H9 (cell line): ENCODE data around the gene RHBDD3. TPM values are rescaled to one million over a fixed set of nuclear protein-coding genes. Genes with fewer than 3 reads are reported as not detected.

Experiments
- DNase-seq: peaks from one replicate; pipeline ENCODE4 v3.0.0-alpha.2; 2017
- H2AFZ ChIP-seq: one replicate; pipeline ENCODE4 v1.6.1; 2013; ENCODE audit warnings: mild to moderate bottlenecking, low read length, control low read depth, moderate library complexity
- H2AK5ac ChIP-seq: 2 replicates; pipeline ENCODE4 v1.6.1; 2013; ENCODE audit warnings: low read length, control low read depth, mixed read lengths; ENCODE audit not compliant: insufficient read length
- H2BK120ac ChIP-seq: one replicate; pipeline ENCODE4 v1.6.1; 2013; ENCODE audit warnings: low read depth, mild to moderate bottlenecking, low read length, control low read depth, inconsistent platforms; ENCODE audit not compliant: poor library complexity, severe bottlenecking
- H2BK12ac ChIP-seq: 2 replicates; pipeline ENCODE4 v1.6.1; 2013; ENCODE audit warnings: low read length, control low read depth, mixed read lengths, low read depth; ENCODE audit not compliant: insufficient read length
- H2BK15ac ChIP-seq: 2 replicates; pipeline ENCODE4 v1.6.1; 2013; ENCODE audit warnings: low read depth, low read length, control low read depth
- H2BK20ac ChIP-seq: one replicate; pipeline ENCODE4 v1.6.1; 2013; ENCODE audit warnings: low read depth, mild to moderate bottlenecking, low read length, control low read depth, inconsistent platforms; ENCODE audit not compliant: poor library complexity, severe bottlenecking
- H2BK5ac ChIP-seq: 2 replicates; pipeline ENCODE4 v1.6.1; 2013; ENCODE audit warnings: low read length, control low read depth, mixed read lengths; ENCODE audit not compliant: insufficient read length
- H3K14ac ChIP-seq: 2 replicates; pipeline ENCODE4 v1.6.1; 2013; ENCODE audit warnings: low read length, control low read depth; ENCODE audit not compliant: insufficient read depth
- H3K18ac ChIP-seq: 2 replicates; pipeline ENCODE4 v1.6.1; 2013; ENCODE audit warnings: low read depth, mild to moderate bottlenecking, mixed read lengths, low read length, control low read depth; ENCODE audit not compliant: insufficient read length
- H3K23ac ChIP-seq: 2 replicates; pipeline ENCODE4 v1.6.1; 2013; ENCODE audit warnings: low read length, control low read depth, mixed read lengths, low read depth; ENCODE audit not compliant: insufficient read length
- H3K23me2 ChIP-seq: 2 replicates; pipeline ENCODE4 v1.6.1; 2013; ENCODE audit warnings: low read depth, mild to moderate bottlenecking, mixed read lengths, low read length, control low read depth; ENCODE audit not compliant: insufficient read length, poor library complexity, severe bottlenecking
- H3K27ac ChIP-seq: 2 replicates; pipeline ENCODE4 v1.5.1; 2013; ENCODE audit warnings: low read length, control low read depth, mixed read lengths, low read depth; ENCODE audit not compliant: insufficient read length
- H3K27me3 ChIP-seq: 2 replicates; pipeline ENCODE4 v1.6.1; 2013; ENCODE audit warnings: low read length, control low read depth, inconsistent platforms; ENCODE audit not compliant: insufficient read depth
- H3K4ac ChIP-seq: 2 replicates; pipeline ENCODE4 v1.6.1; 2013; ENCODE audit warnings: low read depth, mild to moderate bottlenecking, control low read depth, inconsistent platforms, low read length, moderate library complexity
- H3K4me1 ChIP-seq: 2 replicates; pipeline ENCODE4 v1.6.1; 2013; ENCODE audit warnings: low read length, control low read depth, inconsistent platforms; ENCODE audit not compliant: insufficient read depth
- H3K4me2 ChIP-seq: 2 replicates; pipeline ENCODE4 v1.6.1; 2013; ENCODE audit warnings: low read length, control low read depth, mixed read lengths; ENCODE audit not compliant: insufficient read length, insufficient read depth
- H3K56ac ChIP-seq: 2 replicates; pipeline ENCODE4 v1.6.1; 2013; ENCODE audit warnings: low read depth, mild to moderate bottlenecking, mixed read lengths, low read length, control low read depth; ENCODE audit not compliant: insufficient read length
- H3K79me1 ChIP-seq: 2 replicates; pipeline ENCODE4 v1.6.1; 2013; ENCODE audit warnings: low read depth, mild to moderate bottlenecking, moderate library complexity, low read length, control low read depth, inconsistent platforms; ENCODE audit not compliant: insufficient read depth, poor library complexity, severe bottlenecking
- H3K79me2 ChIP-seq: 2 replicates; pipeline ENCODE4 v1.6.1; 2013; ENCODE audit warnings: low read length, control low read depth, inconsistent platforms; ENCODE audit not compliant: insufficient read depth
- H3K9ac ChIP-seq: 2 replicates; pipeline ENCODE4 v1.6.1; 2013; ENCODE audit warnings: low read length, control low read depth, mixed read lengths; ENCODE audit not compliant: insufficient read length; ENCODE audit errors: extremely low read depth
- H3K9me3 ChIP-seq: one replicate; pipeline ENCODE4 v1.6.1; 2013; ENCODE audit warnings: low read depth, low read length, inconsistent platforms; ENCODE audit not compliant: control insufficient read depth
- H3T11ph ChIP-seq: one replicate; pipeline ENCODE4 v1.6.1; 2013; ENCODE audit warnings: mild to moderate bottlenecking, low read length, control low read depth, inconsistent platforms
- H4K20me1 ChIP-seq: one replicate; pipeline ENCODE4 v1.6.1; 2013; ENCODE audit not compliant: control insufficient read depth, insufficient read length, insufficient read depth
- H4K5ac ChIP-seq: 2 replicates; pipeline ENCODE4 v1.6.1; 2013; ENCODE audit warnings: low read depth, mild to moderate bottlenecking, mixed read lengths, low read length, control low read depth; ENCODE audit not compliant: insufficient read length
- H4K8ac ChIP-seq: replicated peaks from 2 replicates; pipeline ENCODE4 v1.6.1; 2013; ENCODE audit warnings: low read length, control low read depth, mixed read lengths, low read depth; ENCODE audit not compliant: insufficient read length
- H4K91ac ChIP-seq: 2 replicates; pipeline ENCODE4 v1.6.1; 2013; ENCODE audit warnings: low read depth, mild to moderate bottlenecking, moderate library complexity, mixed read lengths, low read length, control low read depth; ENCODE audit not compliant: insufficient read length
- H3K27ac Mint-ChIP-seq, 3 experiments: 2 replicates in 2 of 3; 3 replicates in 1 of 3; pipeline ENCODE4 v1.8.0; 2020 to 2021; ENCODE audit warnings: mixed read lengths in 3 of 3, mild to moderate bottlenecking in 1 of 3, moderate library complexity in 1 of 3
- H3K27me3 Mint-ChIP-seq: 2 replicates; pipeline ENCODE4 v1.8.0; 2021; ENCODE audit warnings: low read depth, mild to moderate bottlenecking, moderate library complexity, mixed read lengths
- H3K36me3 Mint-ChIP-seq, 3 experiments: 2 replicates in 2 of 3; 3 replicates in 1 of 3; pipeline ENCODE4 v1.8.0; 2020 to 2021; ENCODE audit warnings: low read depth in 3 of 3, mixed read lengths in 3 of 3; ENCODE audit not compliant: insufficient read depth in 1 of 3
- H3K4me1 Mint-ChIP-seq, 2 experiments: 2 replicates each; pipeline ENCODE4 v1.8.0; 2020; ENCODE audit warnings: mixed read lengths in 2 of 2
- H3K4me3 Mint-ChIP-seq, 2 experiments: 2 replicates in 1 of 2; 3 replicates in 1 of 2; pipeline ENCODE4 v1.8.0; 2020 to 2021; ENCODE audit warnings: mild to moderate bottlenecking in 2 of 2, mixed read lengths in 2 of 2, moderate library complexity in 1 of 2
- H3K9me3 Mint-ChIP-seq, 2 experiments: 2 replicates in 1 of 2; 3 replicates in 1 of 2; pipeline ENCODE4 v1.8.0; 2020; ENCODE audit warnings: mild to moderate bottlenecking in 2 of 2, mixed read lengths in 2 of 2, moderate library complexity in 1 of 2
- WGBS: extraction: QIAGEN DNeasy Blood & Tissue Kit; methylation state at CpG from one replicate; pipeline ENCODE4 v1.1.7; 2013; ENCODE audit warnings: missing lambda C conversion rate, low lambda C conversion rate, mixed read lengths; ENCODE audit not compliant: insufficient read length; ENCODE audit errors: extremely low coverage; 5-methylcytosine and 5-hydroxymethylcytosine counted together
- total RNA-seq: library from RNA; stranded (reverse); gene quantifications from 2 replicates; pipeline ENCODE4 v1.2.1, GENCODE V29; 2021
- TF ChIP-seq, protein P1 (sequence below): fragments of 200-600 bp; sonication (generic); conservative IDR thresholded peaks from 3 replicates; pipeline ENCODE4 v1.8.0; 2021; ENCODE audit warnings: antibody characterized with exemption, mild to moderate bottlenecking

RHBDD3 gene
- total RNA-seq, 1 experiment from 2014 or later = 99.7 TPM

GRCh38 chr22:29291215-29291614 lies 23.4 kb upstream of the RHBDD3 start:
- Histone ChIP-seq H2AFZ (no peak overlapping the region), H3K79me2 (no peaks in the 10 kb centered on the region), H4K20me1 (no peaks in the 10 kb centered on the region), H4K91ac (no peak overlapping the region), H4K5ac (no peak overlapping the region), H3K23ac (no peak overlapping the region), H3K4ac (no peak overlapping the region), H3K9ac (no peak overlapping the region), H2BK15ac (no peak overlapping the region), H4K8ac (no peak overlapping the region), H3K4me2 (no peak overlapping the region), H2BK5ac (no peak overlapping the region), H2BK20ac (no peak overlapping the region), H3K27ac (no peak overlapping the region), H2BK12ac (no peak overlapping the region), H2AK5ac (no peak overlapping the region), H3T11ph (no peak overlapping the region), H3K14ac (no peak overlapping the region), H3K27me3 (no peaks in the 10 kb centered on the region), H3K56ac (no peak overlapping the region), H2BK120ac (no peak overlapping the region), H3K23me2 (no peaks in the 10 kb centered on the region), H3K18ac (no peak overlapping the region), H3K79me1 (no peaks in the 10 kb centered on the region), H3K9me3 (no peaks in the 10 kb centered on the region), H3K4me1 (no peaks in the 10 kb centered on the region)
- no peak for DNase-seq
- TF ChIP-seq, protein P1, sequence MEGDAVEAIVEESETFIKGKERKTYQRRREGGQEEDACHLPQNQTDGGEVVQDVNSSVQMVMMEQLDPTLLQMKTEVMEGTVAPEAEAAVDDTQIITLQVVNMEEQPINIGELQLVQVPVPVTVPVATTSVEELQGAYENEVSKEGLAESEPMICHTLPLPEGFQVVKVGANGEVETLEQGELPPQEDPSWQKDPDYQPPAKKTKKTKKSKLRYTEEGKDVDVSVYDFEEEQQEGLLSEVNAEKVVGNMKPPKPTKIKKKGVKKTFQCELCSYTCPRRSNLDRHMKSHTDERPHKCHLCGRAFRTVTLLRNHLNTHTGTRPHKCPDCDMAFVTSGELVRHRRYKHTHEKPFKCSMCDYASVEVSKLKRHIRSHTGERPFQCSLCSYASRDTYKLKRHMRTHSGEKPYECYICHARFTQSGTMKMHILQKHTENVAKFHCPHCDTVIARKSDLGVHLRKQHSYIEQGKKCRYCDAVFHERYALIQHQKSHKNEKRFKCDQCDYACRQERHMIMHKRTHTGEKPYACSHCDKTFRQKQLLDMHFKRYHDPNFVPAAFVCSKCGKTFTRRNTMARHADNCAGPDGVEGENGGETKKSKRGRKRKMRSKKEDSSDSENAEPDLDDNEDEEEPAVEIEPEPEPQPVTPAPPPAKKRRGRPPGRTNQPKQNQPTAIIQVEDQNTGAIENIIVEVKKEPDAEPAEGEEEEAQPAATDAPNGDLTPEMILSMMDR = 0 out of 3 replicates have a peak, but pooled peaks have one; percentile 21
- WGBS = no CpG with 5 or more reads among the region's 7 CpGs
- H3K9me3 Mint-ChIP-seq = no peaks in the 10 kb centered on the region
- H3K4me3 Mint-ChIP-seq = no peak overlapping the region
- peaks cover 69 to 99% (median 96%) of the 10 kb centered on the region in 3 experiments for H3K36me3 Mint-ChIP-seq
- peaks cover 0 to 7% of the 10 kb centered on the region in 2 experiments; a peak in 1 of 4 replicates for H3K4me1 Mint-ChIP-seq
- H3K27me3 Mint-ChIP-seq = no peaks in the 10 kb centered on the region
- peak overlapping the region in 2 of 3 experiments; percentile 9 to 64; a peak in 2 of 7 replicates for H3K27ac Mint-ChIP-seq
